ENCODE results near the gene PRSS50.

The PRSS50 gene

DNA sequence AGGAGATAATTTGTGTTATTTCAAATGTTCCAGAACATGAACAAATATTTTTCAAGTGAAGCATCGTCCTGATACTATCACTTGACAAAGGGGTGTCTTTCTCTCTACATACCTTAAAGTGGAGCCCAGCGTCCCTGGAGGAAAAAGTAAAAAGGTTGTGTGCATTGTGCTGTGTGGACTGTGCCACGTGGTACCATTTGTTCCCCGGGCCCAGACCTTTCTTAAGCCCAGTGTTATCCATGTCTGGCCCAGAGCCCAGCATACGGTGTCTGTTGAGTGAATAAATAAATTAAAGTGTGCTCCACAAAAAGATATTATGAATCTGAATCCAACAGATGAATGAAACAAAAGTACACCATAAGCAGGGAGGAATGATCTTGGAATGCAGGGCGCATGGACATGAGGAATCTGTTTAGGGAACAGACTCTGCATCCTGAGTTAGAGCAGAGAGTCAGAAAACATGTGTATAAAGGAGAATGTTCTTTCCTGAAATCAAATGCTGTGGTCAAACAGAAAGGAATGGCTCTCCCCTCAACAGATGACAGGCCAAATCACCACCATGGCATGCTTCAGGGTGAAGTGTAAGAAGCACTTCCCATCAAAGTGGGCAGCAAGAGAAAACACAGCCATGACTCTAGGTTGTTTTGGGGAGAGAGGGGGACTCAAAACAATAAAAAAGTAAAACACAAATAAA lies 8.1 kb upstream of the PRSS50 start:
- DNase-seq (ENCODE audit: low read depth) = no peak

DNA sequence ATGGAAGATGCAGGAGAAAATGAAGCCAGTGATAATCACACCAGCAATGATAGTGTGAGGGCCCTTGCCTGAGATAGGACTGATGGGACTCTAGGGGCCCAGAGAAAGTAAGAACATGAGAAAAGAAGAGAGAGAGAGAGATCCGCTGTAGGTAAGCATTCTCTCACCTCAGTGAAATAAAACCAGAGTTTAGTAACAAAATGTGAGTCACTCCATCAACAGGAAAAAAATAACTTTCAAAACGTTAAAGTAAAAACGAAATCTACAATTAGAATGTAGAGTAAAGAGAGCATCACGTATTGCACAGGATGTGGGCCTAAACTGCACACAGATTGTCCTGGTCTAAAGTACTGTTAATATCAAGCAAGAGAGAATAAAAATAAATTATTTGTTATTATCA lies 6.8 kb upstream of the PRSS50 start:
- DNase-seq (ENCODE audit: low read depth) = no peak

DNA sequence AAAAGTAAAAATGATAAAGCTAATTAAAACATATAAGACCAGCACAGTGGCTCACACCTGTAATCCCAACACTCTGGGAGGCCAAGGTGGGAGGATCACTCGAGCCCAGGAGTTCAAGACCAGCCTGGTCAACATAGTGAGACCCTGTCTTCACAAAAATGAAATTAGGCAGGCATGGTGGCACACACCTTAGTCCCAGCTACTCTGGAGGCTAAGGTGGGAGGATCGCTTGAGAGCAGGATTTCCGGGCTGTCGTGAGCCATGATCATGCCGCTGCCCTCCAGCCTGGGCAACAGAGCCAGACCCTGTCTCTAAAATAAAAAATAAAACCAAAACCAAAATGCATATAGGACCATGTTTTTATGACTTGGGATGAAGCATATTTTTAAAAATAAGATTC lies 4.8 kb upstream of the PRSS50 start:
- DNase-seq (ENCODE audit: low read depth) = no peak

DNA sequence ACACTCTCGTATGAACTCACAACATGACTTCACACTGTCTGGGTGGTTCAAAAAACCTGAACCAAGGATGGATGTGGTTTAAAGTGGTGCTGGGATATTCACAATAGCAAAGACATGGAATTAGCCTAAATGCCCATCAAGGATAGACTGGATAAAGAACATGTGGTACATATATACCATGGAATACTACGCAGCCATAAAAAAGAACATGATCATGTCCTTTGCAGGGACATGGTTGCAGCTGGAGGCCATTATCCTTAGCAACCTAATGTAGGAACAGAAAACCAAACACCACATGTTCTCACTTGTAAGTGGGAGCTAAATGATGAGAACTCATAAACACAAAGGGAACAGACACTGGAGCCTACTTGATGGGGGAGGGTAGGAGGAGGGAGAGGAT lies 3.3 kb upstream of the PRSS50 start:
- no peak for DNase-seq (ENCODE audit: low read depth)

DNA sequence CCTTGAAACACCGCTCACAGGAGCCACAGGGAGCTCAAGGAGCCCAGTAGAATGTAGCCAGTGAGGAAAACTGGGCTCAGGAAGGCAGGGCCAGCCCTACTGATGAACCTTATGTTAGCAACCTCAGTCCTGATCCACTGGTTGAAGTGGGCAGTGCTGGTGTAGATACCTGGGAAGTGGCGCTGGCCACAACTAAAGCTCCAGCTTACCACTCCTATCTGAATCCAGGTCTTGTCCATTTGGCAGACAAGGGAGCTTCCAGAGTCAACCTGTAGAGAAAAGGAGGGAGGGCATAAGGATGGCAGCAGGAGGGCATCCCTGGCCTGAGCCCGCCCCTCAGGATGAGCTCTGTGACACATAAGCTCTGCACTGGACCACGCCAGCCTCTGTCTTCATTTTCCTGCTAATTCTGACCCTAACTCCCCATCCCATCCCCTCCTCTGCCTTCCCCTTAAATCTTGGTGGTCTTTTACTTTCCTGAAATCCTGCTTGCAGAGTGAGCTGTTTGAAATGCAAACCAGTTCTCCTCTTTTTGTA lies 2.1 kb upstream of the PRSS50 start:
- DNase-seq (ENCODE audit: low read depth) = no peak

DNA sequence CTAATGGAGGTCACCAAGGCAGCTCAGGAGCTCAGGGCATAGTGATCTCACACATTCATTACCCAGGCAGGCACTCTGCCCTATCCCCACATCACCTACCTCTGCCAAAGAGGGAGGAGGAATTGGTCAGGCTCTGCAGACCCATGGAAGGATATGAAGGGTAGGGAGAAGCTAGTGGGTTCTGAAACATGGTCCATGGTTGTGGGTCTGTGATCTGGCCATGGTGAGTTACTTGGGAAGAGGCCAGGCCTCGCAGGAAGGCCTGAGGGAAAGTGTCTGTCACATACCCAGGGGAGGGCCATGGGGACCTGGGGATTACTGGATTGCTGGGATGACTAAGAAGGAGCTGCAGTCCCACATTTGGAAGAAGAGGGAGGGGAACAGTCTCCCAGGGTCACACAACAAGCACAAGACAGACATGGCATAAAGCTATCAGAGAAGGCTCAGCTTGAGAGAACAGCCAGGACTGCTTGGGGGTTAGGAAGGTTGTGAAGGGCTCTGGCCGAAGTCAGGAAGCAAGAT lies 1.4 kb upstream of the PRSS50 start:
- no peak for DNase-seq (ENCODE audit: low read depth)

DNA sequence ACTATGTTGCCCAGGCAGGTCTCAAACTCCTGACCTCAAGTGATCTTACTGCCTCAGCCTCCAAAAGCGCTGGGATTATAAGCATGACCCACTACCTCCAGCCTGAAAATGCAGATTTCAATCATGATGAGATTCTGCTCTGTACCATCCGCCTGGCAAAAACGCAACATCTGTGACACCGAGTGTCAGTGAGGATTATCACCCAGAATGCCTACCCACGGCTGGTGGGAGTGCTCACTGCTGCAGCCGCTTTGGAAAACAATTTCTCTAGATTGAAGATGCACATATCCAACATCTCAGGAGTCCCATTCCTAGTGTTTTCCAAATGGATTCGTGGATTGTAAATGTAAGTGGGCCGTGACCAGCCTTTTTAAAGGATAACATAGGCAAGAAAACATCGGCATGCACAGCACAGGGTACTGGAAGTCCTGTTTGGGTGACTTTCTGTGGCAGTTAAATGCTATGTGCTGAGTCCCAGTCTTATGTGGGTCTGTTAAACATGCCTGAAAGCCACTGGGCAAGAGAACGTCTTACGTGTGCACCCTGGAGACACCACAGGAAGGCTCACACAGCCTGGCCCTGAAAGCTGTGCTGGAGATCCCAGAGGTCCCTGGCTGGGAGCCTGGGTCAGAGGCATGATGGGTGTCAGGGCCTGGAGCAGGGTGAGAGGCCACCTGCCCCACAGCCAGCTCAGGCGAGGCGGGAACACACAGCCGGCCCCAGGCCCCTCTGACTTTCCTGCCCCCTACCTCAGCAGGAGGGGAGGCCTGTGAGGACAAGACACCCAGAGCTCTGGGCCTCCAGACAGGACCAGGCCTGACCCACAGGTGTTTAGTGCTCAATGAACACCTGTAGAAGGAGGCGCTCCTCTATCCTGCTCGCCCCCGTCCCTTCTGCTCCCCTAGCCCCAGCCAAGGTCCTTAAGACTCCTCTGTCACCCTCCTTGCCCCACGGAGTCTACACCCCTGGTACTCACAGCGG lies 918 bp downstream of the PRSS50 start:
- no peak for DNase-seq (ENCODE audit: low read depth)

DNA sequence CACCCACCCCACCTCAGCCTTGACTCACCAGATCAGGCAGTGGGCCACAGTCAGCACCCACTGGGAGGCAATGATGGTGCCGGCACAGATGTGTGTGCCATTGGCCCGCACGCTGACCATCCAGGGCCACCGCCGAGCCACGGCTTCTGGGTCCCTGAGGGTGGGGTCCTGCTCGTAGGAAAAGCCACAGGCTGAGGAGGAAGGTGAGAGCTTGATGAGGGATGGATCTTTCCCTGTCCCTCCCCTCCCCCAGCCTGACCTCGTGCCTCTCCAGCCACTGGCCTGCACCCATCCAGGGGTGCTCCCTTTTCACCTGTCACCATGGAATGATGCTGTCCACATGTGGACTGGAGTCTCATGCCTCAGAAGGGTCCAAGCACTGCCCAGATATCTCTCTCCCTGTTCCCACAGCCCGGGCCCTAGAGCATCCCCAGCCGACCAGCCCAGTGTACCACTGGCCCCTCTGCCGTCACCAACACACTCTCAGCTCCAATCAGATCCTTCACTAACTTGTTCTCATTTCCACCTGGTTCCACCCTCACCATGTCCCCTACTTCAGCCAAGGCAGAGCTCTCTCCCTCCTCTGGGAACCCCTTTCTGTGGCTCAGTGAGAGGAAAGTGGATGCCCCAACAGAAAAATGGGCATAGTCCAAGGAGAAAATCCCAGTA lies 2.0 kb downstream of the PRSS50 start:
- DNase-seq (ENCODE audit: low read depth) = no peak

DNA sequence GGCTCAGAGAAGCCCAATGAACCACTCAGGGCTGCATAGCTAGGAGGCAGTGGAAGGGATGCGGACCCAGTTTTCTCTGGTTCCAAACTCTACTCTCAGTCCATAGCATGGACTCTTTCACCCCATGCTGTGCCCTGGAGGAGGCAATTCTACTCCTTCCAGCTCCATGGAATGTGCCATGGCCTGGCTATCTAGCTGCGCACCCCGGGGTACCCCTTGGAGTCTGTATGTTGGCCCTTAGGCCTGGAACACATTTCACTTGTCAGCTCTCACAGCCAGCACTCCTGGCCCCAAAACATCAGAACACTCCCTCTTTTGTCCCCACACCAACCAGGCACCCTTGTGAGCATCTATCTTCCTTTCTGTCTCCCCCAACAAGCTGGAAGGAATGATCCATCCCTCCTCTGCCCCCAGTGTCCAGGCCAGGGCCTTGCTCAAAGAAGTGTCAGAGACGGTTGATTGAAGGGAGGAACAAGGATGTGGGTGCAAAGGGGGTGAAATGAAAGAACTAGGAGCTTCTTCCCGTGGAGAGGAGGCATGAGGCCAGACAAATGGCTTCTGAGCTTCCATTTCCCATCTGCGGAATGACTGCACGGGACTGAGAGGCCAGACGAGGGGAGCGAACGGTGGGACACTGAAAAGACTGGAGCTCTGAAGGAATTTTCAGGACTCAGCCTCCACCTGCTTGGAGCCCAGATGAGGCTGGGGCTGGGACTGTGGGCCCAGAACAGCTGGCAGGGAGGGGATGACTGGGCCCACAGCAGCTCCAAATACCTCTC lies 2.8 kb downstream of the PRSS50 start:
- no peak for DNase-seq (ENCODE audit: low read depth)

DNA sequence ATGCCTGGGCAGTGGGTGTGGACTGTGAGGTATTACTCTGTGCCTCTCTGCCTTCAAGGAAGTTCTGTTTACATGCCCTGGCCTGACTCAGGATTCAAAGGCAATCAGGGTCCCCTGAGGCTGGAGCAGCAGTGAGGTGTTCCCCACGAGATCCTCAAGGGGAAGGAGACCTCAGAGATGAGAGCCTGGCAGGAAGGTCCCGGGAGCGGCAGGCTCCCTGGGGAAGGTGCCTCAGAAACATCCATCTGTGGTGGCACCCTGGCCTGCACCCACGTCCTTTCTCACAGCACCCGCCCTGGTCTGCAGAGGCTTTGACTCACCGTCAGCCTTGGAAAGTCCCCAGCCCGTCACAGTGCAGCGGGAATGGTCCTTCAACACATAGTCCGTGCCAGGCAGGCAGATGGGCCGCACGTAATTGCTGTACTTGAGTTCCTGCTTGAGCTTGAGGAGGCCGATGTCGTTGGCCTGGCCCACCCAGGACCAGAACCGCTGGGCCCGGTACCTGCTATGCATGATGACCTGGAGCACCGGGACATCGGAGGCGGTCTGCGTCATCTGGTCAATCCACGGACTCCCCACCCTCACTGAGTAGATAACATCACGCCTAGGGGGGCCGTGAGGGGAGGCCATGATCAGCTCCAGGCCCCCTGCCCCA lies 3.6 kb downstream of the PRSS50 start:
- no peak for DNase-seq (ENCODE audit: low read depth)

DNA sequence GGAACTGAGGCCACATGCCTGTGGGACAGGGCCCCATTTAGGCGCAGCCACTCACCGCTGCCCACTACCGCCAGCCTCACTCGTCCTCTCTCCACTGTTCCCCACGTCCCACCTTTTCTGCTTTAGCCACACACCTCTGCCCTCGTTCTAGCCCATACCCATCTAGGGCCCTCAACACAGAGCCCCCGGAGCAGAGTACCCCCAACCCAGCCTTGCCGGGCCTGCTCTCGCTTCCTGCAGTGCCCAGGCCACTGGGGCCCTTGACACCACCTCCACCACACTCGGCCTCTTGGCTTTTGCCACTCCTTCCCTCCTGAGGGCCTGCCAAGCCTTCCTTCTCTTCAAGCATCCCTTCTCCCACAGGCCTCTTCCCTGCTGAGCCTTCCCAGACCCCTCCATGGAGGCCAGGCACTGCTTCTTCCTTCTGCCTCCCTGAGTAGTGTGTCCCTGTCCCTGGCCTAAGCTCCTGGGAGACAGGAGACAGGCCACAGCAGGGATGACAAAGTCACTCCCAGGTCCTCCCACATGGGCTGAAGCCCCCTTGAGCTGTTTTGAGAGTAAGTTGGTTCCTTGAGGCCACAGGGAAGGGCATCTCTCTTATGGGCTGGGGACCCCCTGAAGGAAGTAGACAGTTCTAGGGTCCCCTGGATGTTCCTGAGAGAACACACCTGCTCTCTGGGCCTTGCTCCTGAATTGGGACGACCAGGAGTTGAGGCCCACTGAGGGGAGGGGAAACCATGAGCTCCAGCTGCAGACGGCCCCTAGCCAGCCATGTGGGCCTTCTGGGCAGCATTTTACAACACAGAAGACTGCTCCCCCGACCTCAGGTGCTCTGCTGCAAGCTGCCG lies 4.4 kb downstream of the PRSS50 start:
- DNase-seq (ENCODE audit: low read depth) = no peak

DNA sequence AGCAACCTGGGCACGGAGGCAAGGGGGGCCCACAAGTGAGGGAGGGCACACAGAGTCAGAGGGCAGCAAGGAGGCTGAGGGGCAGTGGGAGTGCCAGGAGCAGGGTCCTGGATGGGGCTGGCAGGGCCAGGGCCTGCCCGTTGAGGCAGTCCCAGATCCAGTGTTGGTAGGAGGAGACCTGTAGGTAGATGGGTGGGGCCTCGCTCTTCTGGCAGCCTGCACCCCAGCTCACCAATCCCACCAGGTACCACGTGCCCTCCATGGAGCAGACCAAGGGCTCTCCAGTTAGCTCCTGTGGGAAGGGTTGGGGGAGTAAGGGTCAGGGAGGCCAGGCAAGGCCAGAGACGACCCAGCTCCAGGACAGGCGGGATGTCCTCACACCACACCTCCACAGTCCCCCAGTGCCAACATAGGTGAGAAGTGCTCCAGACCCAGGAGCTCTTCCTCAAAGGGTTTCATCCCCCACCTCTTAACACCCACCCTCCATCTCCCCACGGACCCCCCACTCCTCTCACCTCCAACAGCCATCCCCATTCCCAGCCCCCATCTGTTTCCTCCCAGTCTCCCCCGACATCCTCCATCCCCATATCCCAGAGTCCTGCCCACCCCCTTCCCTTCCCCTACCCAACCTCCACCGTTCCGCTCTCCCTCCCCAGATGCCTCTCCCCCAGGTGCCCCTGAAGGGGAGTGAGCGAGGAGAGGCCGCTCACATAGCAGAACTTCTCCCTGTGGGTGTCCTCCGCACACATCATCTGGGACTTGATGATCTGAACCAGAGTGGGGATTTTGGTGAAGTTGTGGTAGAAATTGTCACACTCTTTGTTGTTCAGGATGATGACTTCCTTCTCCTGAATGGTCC lies 5.2 kb downstream of the PRSS50 start:
- no peak for DNase-seq (ENCODE audit: low read depth)

DNA sequence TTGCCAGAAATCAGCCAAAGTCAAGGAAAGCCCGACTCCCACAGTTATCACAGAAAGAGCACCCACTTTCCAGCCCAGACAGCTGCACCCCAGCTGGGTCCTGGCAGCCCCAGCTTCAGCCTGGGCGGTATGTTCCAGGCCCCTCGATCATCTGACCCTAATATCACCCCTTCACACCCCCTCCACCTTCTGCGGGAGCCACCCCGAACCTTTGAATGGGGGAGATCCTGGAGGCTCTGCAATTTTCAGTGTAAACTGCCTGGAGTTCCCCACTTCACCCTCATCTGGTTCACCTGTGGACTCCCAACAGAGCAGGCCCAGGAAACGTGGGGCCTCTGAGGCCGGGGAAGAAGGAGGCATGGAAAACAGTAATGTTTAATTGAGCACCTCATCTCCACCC lies 5.9 kb downstream of the PRSS50 start:
- DNase-seq (ENCODE audit: low read depth) = no peak

DNA sequence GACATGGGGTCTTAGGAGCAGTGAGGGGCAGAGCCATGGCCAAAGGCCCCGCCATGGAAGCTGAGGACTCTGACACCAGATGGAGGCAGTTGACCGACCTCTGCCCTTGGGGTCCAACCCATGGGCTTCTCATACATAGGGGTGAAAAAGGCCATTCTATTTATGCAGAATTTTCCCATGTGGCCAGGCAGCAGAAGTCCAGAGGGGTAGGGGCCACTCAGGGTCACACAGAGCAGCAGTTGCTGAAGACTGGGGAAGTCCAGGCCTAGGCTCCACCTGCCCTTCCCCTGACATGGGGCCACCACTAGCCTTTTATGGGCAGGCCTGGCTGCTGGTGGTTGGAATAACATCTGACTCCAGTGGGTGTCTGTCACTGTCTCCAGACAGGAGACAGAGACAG lies 6.4 kb downstream of the PRSS50 start:
- no peak for DNase-seq (ENCODE audit: low read depth)

DNA sequence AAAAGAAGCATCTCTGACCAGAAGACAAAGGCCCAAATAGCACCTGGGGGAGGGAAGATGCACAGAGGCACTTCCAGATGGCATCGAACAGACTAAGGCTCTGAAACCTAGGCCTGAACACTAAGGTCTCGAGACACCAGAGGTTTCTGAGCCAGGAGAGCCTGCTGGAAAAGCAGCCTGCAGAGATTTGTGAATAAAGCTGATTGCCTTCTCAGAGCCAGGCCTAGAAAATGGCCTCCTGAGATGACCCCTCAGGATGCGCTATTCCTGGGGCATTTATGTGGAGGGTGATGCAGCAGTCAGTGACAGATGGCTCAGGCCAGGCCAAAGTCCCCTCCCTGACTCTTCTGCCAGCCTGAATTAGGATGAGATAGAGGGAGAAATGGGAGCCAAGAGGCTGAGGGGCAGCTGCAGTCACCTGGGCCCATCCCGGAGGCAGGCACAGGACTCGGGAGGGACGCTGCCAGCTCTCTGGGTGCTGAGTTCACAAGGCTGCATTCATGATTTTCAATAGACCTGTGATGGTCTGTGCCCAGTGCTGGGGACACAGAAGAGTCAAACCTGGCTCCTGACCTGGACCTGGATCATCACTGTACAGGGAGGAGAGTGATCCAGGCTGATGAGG lies 6.9 kb downstream of the PRSS50 start:
- no peak for DNase-seq (ENCODE audit: low read depth)

DNA sequence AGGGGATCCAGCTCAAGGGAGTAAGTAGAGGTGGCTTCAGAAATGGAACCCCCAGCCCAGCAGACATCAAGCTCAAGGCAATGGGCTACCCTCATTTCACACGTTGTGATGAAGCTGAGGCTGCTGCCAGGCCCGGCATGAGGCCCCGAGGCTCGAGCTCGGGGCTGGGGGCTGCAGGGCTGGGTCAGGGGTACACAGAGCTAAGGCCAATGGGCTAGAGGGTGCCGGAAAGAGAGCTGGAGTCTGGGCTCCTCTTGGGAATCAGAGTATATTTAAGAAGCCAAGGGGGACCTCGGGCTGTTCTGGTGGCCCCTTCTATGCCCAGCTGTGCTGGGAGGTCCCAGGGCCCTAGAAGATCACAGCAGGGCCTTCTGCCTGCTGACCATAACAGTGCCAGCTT lies 7.4 kb downstream of the PRSS50 start:
- DNase-seq (ENCODE audit: low read depth) = no peak

DNA sequence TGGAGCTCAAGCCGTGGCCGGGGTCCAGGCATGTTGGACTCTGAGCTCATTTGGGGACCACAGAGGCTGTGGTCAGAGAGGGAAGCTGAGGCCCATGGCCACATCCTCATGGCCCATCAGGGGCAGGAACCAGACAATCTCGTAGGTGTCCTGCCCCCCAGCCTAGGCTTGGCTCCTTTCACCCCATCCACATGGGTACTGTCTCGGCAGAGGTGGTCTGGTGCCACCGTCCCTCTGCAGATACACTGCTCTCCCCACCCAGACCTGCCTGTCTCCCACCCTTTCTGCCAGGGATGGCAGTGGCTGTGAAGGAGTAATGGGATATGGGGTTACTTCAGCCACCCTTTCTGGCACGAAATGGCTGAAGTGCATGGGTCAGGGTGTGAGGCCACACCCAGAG lies 7.9 kb downstream of the PRSS50 start:
- DNase-seq (ENCODE audit: low read depth) = no peak

DNA sequence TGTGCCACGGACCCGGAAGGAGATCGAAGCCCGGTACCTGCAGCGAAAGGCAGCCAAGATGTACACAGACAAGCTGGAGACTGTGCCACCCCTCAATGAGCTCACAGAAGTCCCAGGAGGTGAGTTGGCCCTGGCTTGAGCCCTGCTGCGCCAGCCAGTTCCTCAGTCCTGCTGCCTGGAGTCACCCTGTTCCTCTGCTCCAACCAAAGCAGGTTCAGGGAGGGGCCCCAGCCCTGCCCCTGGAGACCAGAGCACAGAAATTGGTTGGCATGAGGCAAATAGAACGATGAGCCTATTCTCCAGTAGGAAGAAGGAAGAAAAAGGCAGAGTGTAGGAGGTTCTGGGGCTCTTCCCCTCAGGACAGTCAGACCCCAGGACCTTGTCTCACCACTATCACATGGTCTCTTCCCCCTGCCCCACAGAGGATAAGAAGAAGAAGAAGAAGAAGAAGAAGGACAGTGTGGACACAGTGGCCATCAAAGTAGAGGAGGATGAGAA lies 8.5 kb downstream of the PRSS50 start:
- no peak for DNase-seq (ENCODE audit: low read depth)

All from non-pigmented ciliary epithelial cell (primary cell).